ENCODE data around the gene ZNF534.

DNA sequence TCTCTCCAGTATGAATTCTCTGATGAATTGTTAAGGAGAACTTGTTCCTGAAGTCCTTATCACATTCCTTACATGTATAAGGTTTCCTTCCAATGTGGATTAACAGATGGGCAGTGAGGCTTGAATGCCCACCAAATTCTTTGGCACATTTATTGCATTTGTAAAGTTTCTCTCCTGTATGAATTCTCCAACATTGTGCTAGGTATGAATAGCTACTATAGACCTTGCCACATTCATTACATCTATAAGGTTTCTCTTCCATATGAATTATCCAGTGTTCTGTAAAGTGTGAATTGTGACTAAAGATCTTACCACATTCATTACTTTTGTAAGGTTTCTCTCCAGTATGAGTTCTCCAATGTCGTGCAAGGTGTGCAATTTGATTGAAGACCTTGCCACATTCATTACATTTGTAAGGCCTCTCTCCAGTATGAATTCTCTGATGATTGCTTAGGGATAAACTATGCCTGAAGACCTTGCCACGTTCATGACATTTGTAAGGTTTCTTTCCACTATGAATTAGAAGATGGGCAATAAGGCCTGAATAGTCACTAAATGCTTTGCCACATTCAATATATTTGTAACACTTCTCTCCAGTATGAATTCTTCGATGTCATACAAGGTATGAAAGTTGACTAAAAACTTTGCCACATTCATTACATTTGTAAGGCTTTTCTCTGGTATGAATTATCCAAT, 44.9 kb downstream of the ZNF534 start:
- TF ChIP-seq CTCF (IDR thresholded peaks at IDR 0.05): no peak
- no peak for TF ChIP-seq POLR2A (IDR thresholded peaks at IDR 0.05)

Data from adrenal gland (tissue), 5 donors.